GM10266 (cell line): ENCODE results near the gene SLAMF8.

ENCODE experiments used
- DNase-seq: peaks from one replicate; pipeline ENCODE4 v3.0.0; 2012; ENCODE audit errors: extremely low spot score
- TF ChIP-seq, protein P1 (sequence below): IDR thresholded peaks from 2 replicates; pipeline ENCODE4 v1.5.1; 2012; ENCODE audit warnings: mild to moderate bottlenecking, low read depth; ENCODE audit not compliant: control insufficient read depth, insufficient read depth; ENCODE audit errors: missing control alignments

The SLAMF8 gene

GRCh38 chr1:159862031-159862430 is 35.4 kb downstream of the SLAMF8 start:
- TF ChIP-seq, protein P1, sequence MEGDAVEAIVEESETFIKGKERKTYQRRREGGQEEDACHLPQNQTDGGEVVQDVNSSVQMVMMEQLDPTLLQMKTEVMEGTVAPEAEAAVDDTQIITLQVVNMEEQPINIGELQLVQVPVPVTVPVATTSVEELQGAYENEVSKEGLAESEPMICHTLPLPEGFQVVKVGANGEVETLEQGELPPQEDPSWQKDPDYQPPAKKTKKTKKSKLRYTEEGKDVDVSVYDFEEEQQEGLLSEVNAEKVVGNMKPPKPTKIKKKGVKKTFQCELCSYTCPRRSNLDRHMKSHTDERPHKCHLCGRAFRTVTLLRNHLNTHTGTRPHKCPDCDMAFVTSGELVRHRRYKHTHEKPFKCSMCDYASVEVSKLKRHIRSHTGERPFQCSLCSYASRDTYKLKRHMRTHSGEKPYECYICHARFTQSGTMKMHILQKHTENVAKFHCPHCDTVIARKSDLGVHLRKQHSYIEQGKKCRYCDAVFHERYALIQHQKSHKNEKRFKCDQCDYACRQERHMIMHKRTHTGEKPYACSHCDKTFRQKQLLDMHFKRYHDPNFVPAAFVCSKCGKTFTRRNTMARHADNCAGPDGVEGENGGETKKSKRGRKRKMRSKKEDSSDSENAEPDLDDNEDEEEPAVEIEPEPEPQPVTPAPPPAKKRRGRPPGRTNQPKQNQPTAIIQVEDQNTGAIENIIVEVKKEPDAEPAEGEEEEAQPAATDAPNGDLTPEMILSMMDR, result no peak
- no peak for DNase-seq

GRCh38 chr1:159862557-159862956 is 35.9 kb downstream of the SLAMF8 start, which contains the start of gene VSIG8:
Gene VSIG8, minus strand, starts transcription at chr1:159862657. Its CDS starts 136 bp downstream, at chr1:159862521.
- TF ChIP-seq, protein P1, result no peak
- DNase-seq, result no peak

- TF ChIP-seq, protein P1, result no peak
- DNase-seq, result no peak
Measured at GRCh38 chr1:159864262-159864661, 37.6 kb downstream of the SLAMF8 start.

DNA sequence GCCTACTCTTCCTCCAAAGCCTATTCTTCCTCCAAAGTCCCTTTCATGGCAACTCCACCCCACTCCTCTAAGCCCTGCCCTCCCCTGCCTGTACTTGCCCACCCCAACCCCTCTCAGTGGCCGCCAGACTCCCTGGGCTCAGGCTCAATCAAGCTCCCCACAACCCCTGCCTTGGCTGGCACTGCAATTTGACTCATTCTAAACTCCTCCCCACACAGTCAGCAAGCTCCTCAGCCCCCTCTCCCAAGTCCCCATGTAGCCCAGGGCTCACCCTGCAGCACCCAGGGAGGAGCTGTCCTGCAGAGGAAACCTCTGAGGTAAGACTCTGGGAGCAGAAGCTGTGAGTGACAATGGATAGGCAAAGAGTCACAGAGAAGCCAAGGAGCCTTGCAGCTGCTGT is 39.4 kb downstream of the SLAMF8 start:
- no peak for DNase-seq
- TF ChIP-seq, protein P1, result no peak

GRCh38 chr1:159866905-159867663 is 40.4 kb downstream of the SLAMF8 start:
- DNase-seq, result no peak

GRCh38 chr1:159867664-159868026 is 41.0 kb downstream of the SLAMF8 start:
- TF ChIP-seq, protein P1, result no peak
- no peak for DNase-seq

More at GRCh38 chr1:159866905-159867663, 40.4 kb downstream of the SLAMF8 start:
- TF ChIP-seq, protein P1, result no peak

- TF ChIP-seq, protein P1, result no peak
- DNase-seq, result no peak
Measured at GRCh38 chr1:159868766-159869165, 42.1 kb downstream of the SLAMF8 start.
